Smooth muscle cell of the umbilical artery (primary cell): Measurements from ENCODE around the gene VASN. TPM values are rescaled to one million over a fixed set of nuclear protein-coding genes. Genes with fewer than 3 reads are reported as not detected.

ENCODE experiments used
- total RNA-seq: library from RNA; depleted of rRNA; stranded (reverse); fragments of >200 nt; gene quantifications from 2 replicates; pipeline ENCODE4 v1.2.3, GENCODE V29; 2014

The VASN gene
- total RNA-seq: 97.5 and 122 TPM in 2 replicates

DNA sequence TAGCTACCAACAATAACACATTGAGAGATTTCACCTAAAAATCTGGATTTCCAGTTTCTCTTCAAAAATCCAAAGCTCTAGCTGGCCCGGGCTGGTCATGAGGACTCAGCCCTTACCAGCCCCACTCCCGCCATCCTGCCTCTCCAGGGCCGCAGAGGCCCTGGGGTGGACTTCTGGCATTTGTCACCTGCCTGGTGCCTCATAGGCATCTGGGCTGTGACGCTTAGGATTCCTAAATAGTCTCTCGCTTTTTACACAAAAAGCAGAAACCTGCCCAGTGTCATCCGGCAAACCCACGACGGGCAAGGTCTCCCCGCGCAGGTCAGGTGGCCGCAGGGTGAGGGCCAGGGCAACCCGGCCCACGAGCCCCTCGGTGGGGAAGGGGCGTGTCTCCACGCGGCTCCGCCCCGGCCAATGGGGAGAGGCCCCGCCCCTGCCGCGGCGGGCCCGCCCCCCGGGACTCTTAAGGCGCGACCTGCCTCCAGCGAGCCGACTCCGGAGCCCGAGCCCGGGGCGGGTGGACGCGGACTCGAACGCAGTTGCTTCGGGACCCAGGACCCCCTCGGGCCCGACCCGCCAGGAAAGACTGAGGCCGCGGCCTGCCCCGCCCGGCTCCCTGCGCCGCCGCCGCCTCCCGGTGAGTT is at the start of gene VASN:
Gene VASN, plus strand, starts transcription at position 492 of the 644 bp plus-strand sequence. CDS start 9,030 bp downstream, outside the sequence.

DNA sequence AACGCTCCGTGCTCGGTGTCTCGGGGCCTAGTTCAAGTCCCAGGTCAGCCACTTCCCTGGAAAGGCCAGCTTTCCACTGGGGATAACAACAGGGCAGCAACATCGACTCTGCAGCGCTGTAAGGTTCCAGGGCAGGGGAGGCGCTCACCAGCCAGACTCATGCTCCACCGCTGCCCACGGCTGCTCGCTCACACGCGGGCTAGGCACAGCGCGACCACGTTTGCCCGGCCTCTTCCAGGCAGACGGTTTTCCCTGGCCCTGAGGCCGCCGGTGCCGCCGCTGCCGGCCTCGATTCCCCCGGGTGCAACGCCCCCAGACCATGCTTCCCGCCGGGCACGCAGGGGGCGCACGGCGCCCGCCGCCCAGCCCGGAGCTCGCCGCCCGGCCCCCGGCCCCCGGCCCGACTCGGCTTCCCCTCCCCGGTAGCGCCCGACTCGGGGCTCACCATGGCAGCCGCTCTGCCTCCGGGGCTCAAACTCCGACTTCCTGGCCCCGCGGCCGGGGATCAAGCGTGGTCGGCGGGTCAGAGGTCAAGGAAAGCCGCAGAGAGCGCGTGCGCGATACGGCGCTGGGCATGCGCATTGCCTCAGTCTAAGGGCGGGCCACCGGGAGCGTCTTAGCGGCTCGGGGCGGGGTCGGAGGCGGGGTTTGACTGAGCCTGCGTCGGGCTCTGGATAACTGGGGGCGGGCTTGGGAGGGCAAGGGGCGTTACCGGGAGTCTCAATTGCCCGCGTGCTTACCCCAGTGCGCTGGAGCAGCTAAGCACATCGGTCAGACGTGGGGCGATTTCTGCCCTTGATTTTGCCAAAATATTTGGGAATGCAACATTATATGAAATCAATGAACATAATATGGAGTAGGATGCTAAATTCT is 20.6 kb upstream of the VASN start, which contains the start of gene PAM16:
Gene PAM16, minus strand, starts transcription at position 535 of the 873 bp plus-strand sequence. Its CDS starts 87 bp downstream, at position 448.

DNA sequence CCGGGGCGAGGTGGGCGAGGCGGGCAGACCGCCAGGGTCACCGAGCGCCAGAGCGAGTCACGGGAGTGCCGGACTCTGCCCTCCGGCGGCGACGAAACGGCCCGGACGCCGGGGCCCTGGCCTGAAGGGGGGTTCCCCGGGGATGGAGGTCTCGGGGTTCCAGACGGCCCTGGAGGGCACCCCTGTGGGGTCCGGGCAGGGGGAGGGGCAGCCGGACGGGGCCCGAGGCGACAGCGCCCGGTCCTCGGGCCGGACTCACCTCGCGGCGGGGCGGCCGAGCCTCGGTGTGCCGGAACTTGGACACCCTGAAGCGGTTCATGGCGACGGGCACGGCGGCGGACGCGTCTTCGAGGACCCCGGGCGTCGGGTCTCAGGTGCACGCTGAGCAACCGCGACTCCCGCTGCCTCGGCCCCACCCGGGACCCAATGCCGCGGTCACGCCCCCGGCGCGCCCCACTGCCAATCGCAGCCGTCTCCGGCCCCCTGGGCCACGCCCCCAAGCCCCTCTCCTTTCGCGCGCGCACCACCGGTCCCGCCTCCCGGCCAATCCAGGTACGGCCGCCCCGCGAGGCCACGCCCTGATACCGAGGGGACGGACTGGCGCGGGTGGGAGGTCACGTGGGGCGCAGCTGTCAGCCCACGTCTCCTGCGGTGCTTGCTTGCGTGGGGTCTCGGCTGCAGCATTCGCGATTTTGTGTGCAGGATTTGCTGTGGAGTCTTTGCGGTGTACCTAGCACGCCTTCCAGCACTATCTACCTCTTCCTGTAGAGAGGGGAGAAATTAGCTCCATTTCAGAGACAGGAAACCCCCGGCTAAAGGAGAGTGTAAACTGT is 44.8 kb downstream of the VASN start, which contains the start of gene CORO7:
Gene CORO7, minus strand, starts transcription at position 397 of the 833 bp plus-strand sequence. Its CDS starts 78 bp downstream, at position 319.

DNA sequence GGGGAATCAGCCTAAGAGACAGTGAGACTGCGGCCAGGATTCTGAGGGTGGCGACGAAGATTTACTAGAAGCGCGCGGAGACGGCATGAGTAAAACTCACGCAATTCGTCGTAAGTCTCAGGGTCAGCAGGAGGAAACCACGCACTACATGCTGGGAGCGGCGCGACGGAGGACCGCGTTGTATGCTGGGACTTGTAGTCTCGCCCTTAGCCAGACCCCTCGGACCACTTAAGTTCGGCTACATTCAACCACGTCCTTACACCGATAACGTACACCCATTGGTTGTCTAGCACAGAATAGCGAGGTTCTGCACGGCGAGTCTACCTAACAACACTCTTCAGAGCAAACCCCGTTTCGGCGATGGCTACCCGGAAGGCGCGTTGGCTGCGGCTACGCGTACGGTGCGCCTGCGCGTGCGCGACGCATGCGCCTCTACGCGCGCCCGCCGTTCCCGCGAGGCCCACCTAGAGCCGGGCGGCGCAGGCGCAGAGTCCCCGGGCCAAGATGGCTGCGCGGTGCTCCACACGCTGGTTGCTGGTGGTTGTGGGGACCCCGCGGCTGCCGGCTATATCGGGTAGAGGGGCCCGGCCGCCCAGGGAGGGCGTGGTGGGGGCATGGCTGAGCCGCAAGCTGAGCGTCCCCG is 53.9 kb downstream of the VASN start, which contains the start of gene DNAJA3:
Gene DNAJA3, plus strand, starts transcription at position 491 of the 643 bp plus-strand sequence. Its CDS starts 14 bp downstream, at position 505.

Other genes with a start within 250 kb of the VASN start
- not detected in 2 replicates for gene SRL, start 129.8 kb upstream of the VASN start, total RNA-seq
- gene TFAP4, start 98.8 kb upstream of the VASN start, total RNA-seq: 4.2 and 5.8 TPM in 2 replicates
- 3.3 and 5.3 TPM in 2 replicates for gene GLIS2, start 55.8 kb upstream of the VASN start, total RNA-seq
- 13.3 and 31.2 TPM in 2 replicates for gene PAM16, start 20.5 kb upstream of the VASN start, total RNA-seq
- gene CORO7, start 44.7 kb downstream of the VASN start, total RNA-seq: 9.2 and 26.6 TPM in 2 replicates
- gene DNAJA3, start 54.0 kb downstream of the VASN start, total RNA-seq: 40.4 and 62.3 TPM in 2 replicates
- 41.4 and 47.8 TPM in 2 replicates for gene NMRAL1, start 102.8 kb downstream of the VASN start, total RNA-seq
- gene HMOX2, start 104.5 kb downstream of the VASN start, total RNA-seq: 58.8 and 85.1 TPM in 2 replicates
- 13.4 and 17.3 TPM in 2 replicates for gene CDIP1, start 166.9 kb downstream of the VASN start, total RNA-seq
- not detected in 2 replicates for gene C16orf96, start 184.5 kb downstream of the VASN start, total RNA-seq
- gene UBALD1, start 243.0 kb downstream of the VASN start, total RNA-seq: 8.3 and 8.6 TPM in 2 replicates